MCF 10A (cell line): ENCODE results near the gene PPFIA1. TPM values are rescaled to one million over a fixed set of nuclear protein-coding genes. Genes with fewer than 3 reads are reported as not detected.
A peak's percentile ranks its signal among the peaks of the same experiment; 100 is the strongest.

Experiments
- BruUV-seq: library from RNA; stranded (reverse); fragments of 400-500 nt; replicated peaks from 2 replicates; lab custom pipeline; 2021; lab: Mats Ljungman, UMichigan
- CTCF ChIA-PET: fragments of 300-600 bp; sonication (Branson Sonifier 250); formaldehyde crosslinking; extraction: SDS; loops from one replicate; lab custom pipeline; 2021; ENCODE audit warnings: antibody characterized with exemption, inconsistent platforms; lab: Yijun Ruan, JAX
- POLR2A ChIA-PET: fragments of 300-600, 350-650 bp; sonication (Branson Sonifier 250); formaldehyde crosslinking; extraction: SDS; loops from one replicate; lab custom pipeline; 2020; ENCODE audit warnings: antibody characterized with exemption, inconsistent platforms; lab: Yijun Ruan, JAX
- DNase-seq: peaks from one replicate; pipeline ENCODE4 v3.0.0-alpha.2; 2018; ENCODE audit not compliant: unreplicated experiment
- H3K27ac Mint-ChIP-seq: one replicate; pipeline ENCODE4 v1.8.0; 2022; ENCODE audit warnings: mild to moderate bottlenecking, low read depth, mixed read lengths; ENCODE audit not compliant: unreplicated experiment
- H3K27me3 Mint-ChIP-seq: one replicate; pipeline ENCODE4 v1.8.0; 2022; ENCODE audit warnings: mixed read lengths; ENCODE audit not compliant: insufficient read depth, unreplicated experiment
- H3K36me3 Mint-ChIP-seq: one replicate; pipeline ENCODE4 v1.8.0; 2022; ENCODE audit warnings: mild to moderate bottlenecking, moderate library complexity, mixed read lengths; ENCODE audit not compliant: insufficient read depth, unreplicated experiment
- H3K4me1 Mint-ChIP-seq: one replicate; pipeline ENCODE4 v1.8.0; 2022; ENCODE audit warnings: mixed read lengths; ENCODE audit not compliant: insufficient read depth, unreplicated experiment
- H3K4me3 Mint-ChIP-seq: one replicate; pipeline ENCODE4 v1.8.0; 2022; ENCODE audit warnings: mild to moderate bottlenecking, moderate library complexity, mixed read lengths; ENCODE audit not compliant: unreplicated experiment
- H3K9me3 Mint-ChIP-seq: one replicate; pipeline ENCODE4 v1.8.0; 2022; ENCODE audit warnings: mixed read lengths; ENCODE audit not compliant: unreplicated experiment
- intact Hi-C: fragments of 100-400 bp; cut with micrococcal nuclease; formaldehyde crosslinking; loops from 2 replicates; pipeline ENCODE4 v1.14.1; 2022
- total RNA-seq: library from RNA; stranded (reverse); gene quantifications from 2 replicates; pipeline ENCODE4 v1.2.3, GENCODE V29; 2022
- TF ChIP-seq, protein P1 (sequence below): fragments of 200-600 bp; IDR thresholded peaks from one replicate; pipeline ENCODE4 v1.8.0; 2022; ENCODE audit warnings: antibody characterized with exemption, mild to moderate bottlenecking; ENCODE audit not compliant: unreplicated experiment

Gene PPFIA1
- total RNA-seq, 1 experiment from 2014 or later, result 78.8 TPM

GRCh38 chr11:70322666-70323065 is 52.2 kb downstream of the PPFIA1 start:
- no TSS peak for BruUV-seq
- Mint-ChIP-seq H3K27ac (no peak overlapping the region), H3K4me1 (peaks cover 8% of the 10 kb centered on the region), H3K4me3 (no peak overlapping the region), H3K36me3 (peaks cover 53% of the 10 kb centered on the region), H3K27me3 (no peaks in the 10 kb centered on the region), H3K9me3 (no peaks in the 10 kb centered on the region)
- TF ChIP-seq, protein P1, sequence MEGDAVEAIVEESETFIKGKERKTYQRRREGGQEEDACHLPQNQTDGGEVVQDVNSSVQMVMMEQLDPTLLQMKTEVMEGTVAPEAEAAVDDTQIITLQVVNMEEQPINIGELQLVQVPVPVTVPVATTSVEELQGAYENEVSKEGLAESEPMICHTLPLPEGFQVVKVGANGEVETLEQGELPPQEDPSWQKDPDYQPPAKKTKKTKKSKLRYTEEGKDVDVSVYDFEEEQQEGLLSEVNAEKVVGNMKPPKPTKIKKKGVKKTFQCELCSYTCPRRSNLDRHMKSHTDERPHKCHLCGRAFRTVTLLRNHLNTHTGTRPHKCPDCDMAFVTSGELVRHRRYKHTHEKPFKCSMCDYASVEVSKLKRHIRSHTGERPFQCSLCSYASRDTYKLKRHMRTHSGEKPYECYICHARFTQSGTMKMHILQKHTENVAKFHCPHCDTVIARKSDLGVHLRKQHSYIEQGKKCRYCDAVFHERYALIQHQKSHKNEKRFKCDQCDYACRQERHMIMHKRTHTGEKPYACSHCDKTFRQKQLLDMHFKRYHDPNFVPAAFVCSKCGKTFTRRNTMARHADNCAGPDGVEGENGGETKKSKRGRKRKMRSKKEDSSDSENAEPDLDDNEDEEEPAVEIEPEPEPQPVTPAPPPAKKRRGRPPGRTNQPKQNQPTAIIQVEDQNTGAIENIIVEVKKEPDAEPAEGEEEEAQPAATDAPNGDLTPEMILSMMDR, result no peak
- ChIA-PET CTCF (interaction anchor here (0.7 to 1.3 kb wide), 2 partner anchors 126 to 334 kb away, joined by 3 to 4 read pairs; no protein-coding TSS in a partner anchor), POLR2A (interaction anchor here (1.2 kb wide), 1 partner anchor 34 kb away, joined by 3 read pairs; no protein-coding TSS in a partner anchor)
- no peak for DNase-seq
- intact Hi-C loops, result no loop called here

- peaks cover 64% of the 10 kb centered on the region for H3K36me3 Mint-ChIP-seq
- peaks cover 8% of the 10 kb centered on the region for H3K4me1 Mint-ChIP-seq
- ChIA-PET CTCF (interaction anchor here (1.3 kb wide), 1 partner anchor 127 kb away, joined by 4 read pairs; no protein-coding TSS in a partner anchor), POLR2A (no interaction called here)
- H3K4me3 Mint-ChIP-seq, result no peak overlapping the region
- DNase-seq, result peak; percentile 0
- BruUV-seq, result no TSS peak
- no peaks in the 10 kb centered on the region for H3K27me3 Mint-ChIP-seq
- H3K27ac Mint-ChIP-seq, result no peak overlapping the region
- no peaks in the 10 kb centered on the region for H3K9me3 Mint-ChIP-seq
- TF ChIP-seq, protein P1, result no peak
- intact Hi-C loops, result no loop called here
Observed at GRCh38 chr11:70323806-70324205, 53.3 kb downstream of the PPFIA1 start.

GRCh38 chr11:70324376-70325115 is 54.1 kb downstream of the PPFIA1 start:
- Mint-ChIP-seq H3K9me3 (no peaks in the 10 kb centered on the region), H3K27ac (no peak overlapping the region), H3K36me3 (peaks cover 71% of the 10 kb centered on the region), H3K27me3 (no peaks in the 10 kb centered on the region), H3K4me1 (peaks cover 8% of the 10 kb centered on the region), H3K4me3 (no peak overlapping the region)
- POLR2A ChIA-PET, result no interaction called here
- no peak for DNase-seq
- TF ChIP-seq, protein P1, result no peak
- CTCF ChIA-PET, result interaction anchor here (0.6 to 0.7 kb wide), 2 partner anchors 13 to 1176 kb away, joined by 3 read pairs; no protein-coding TSS in a partner anchor
- BruUV-seq, result no TSS peak
- intact Hi-C loops, result no loop called here

GRCh38 chr11:70325824-70326223 is 55.3 kb downstream of the PPFIA1 start:
- no peak for DNase-seq
- POLR2A ChIA-PET, result no interaction called here
- CTCF ChIA-PET, result no interaction called here
- Mint-ChIP-seq H3K4me1 (peaks cover 8% of the 10 kb centered on the region), H3K9me3 (no peaks in the 10 kb centered on the region), H3K27ac (no peak overlapping the region), H3K27me3 (no peaks in the 10 kb centered on the region), H3K4me3 (no peak overlapping the region), H3K36me3 (peaks cover 76% of the 10 kb centered on the region)
- TF ChIP-seq, protein P1, result no peak
- BruUV-seq, result no TSS peak
- intact Hi-C loops, result no loop called here
